GM23248 (cell line): ENCODE data around the gene PTPRT.

Source experiments
- EZH2 ChIP-seq: fragments of 200-600 bp; sonication (generic); IDR thresholded peaks from 2 replicates; pipeline ENCODE4 v1.6.1; 2018; ENCODE audit warnings: antibody characterized with exemption, mild to moderate bottlenecking; ENCODE audit not compliant: insufficient read depth, poor library complexity, severe bottlenecking
- EZH2phosphoT487 ChIP-seq: fragments of 200-600 bp; sonication (generic); IDR thresholded peaks from 2 replicates; pipeline ENCODE4 v1.6.1; 2018; ENCODE audit warnings: antibody characterized with exemption, moderate library complexity, mild to moderate bottlenecking, low read depth; ENCODE audit not compliant: insufficient read depth

DNA sequence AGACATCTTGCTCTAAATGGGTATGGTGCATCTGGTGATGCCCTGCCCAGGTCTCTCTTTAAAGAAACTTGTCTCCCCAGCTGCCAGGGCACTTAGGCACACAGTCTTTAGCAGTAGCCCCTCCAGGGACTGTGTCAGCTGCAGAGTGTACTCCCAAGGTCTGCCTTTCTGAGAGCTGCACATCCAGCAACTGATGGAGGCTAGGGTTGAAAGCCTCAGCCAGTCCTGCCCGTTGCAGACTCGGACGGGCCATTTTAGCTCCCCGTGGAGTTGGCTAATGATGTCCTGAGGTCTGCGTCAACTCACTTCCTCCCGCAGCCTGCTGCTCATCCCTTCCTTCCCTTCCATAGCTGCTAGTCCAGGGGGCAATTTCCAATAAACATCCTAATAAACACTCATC, 381.8 kb downstream of the PTPRT start:
- TF ChIP-seq EZH2 (no peak), EZH2phosphoT487 (no peak)
